NCI-H1417 (cell line): Measurements from ENCODE around the gene NPIPB6.
"Not testable (repeated sequence)": the region's sequence is repeated elsewhere in the genome, so short reads cannot be mapped to it uniquely, and the experiment has no call there.

ENCODE experiments used
- DNase-seq, 3 experiments: peaks; one replicate each; lab custom pipeline; 2025; lab: John Stamatoyannopoulos, UW

The NPIPB6 gene

GRCh38 chr16:28363408-28363807 is at the start of gene NPIPB6:
Gene NPIPB6, minus strand, starts transcription at chr16:28363508. Its CDS starts 686 bp downstream, at chr16:28362822.
- not testable (repeated sequence) for DNase-seq

GRCh38 chr16:28403220-28404072 is 40.1 kb upstream of the NPIPB6 start, which contains the start of gene EIF3CL:
Gene EIF3CL, minus strand, starts transcription at chr16:28403841. Its CDS starts 223 bp downstream, at chr16:28403618.
- not testable (repeated sequence) for DNase-seq

- not testable (repeated sequence) for DNase-seq
Measured at GRCh38 chr16:28392054-28392453, 28.7 kb upstream of the NPIPB6 start.

- not testable (repeated sequence) for DNase-seq
Measured at GRCh38 chr16:28382177-28382867, 19.0 kb upstream of the NPIPB6 start.

GRCh38 chr16:28377822-28378221 is 14.5 kb upstream of the NPIPB6 start:
- not testable (repeated sequence) for DNase-seq

- DNase-seq = not testable (repeated sequence)
Measured at GRCh38 chr16:28377108-28377625, 13.9 kb upstream of the NPIPB6 start.

GRCh38 chr16:28375115-28375514 is 11.8 kb upstream of the NPIPB6 start:
- DNase-seq = not testable (repeated sequence)

GRCh38 chr16:28374281-28374680 is 11.0 kb upstream of the NPIPB6 start:
- DNase-seq = not testable (repeated sequence)

GRCh38 chr16:28367926-28368325 is 4.6 kb upstream of the NPIPB6 start:
- DNase-seq = not testable (repeated sequence)

- not testable (repeated sequence) for DNase-seq
Measured at GRCh38 chr16:28364268-28365173, 1.2 kb upstream of the NPIPB6 start.

GRCh38 chr16:28362600-28362999 is 708 bp downstream of the NPIPB6 start:
- not testable (repeated sequence) for DNase-seq

- DNase-seq = not testable (repeated sequence)
Measured at GRCh38 chr16:28338230-28338629, 25.1 kb downstream of the NPIPB6 start.

GRCh38 chr16:28336940-28337710 is 26.2 kb downstream of the NPIPB6 start:
- not testable (repeated sequence) for DNase-seq

- not testable (repeated sequence) for DNase-seq
Measured at GRCh38 chr16:28335678-28336077, 27.6 kb downstream of the NPIPB6 start.

GRCh38 chr16:28332632-28333031 is 30.7 kb downstream of the NPIPB6 start:
- DNase-seq = not testable (repeated sequence)

- DNase-seq = not testable (repeated sequence)
Measured at GRCh38 chr16:28330981-28331380, 32.3 kb downstream of the NPIPB6 start.

GRCh38 chr16:28330232-28330631 is 33.1 kb downstream of the NPIPB6 start:
- not testable (repeated sequence) for DNase-seq

GRCh38 chr16:28326881-28327610 is 36.3 kb downstream of the NPIPB6 start:
- peak; percentile 4 to 30 (median 18) for DNase-seq

GRCh38 chr16:28324887-28325279 is 38.4 kb downstream of the NPIPB6 start:
- DNase-seq = no peak
